Endometrial microvascular endothelial cells (primary cell): ENCODE data around the gene FNIP1. TPM values are rescaled to one million over a fixed set of nuclear protein-coding genes. Genes with fewer than 3 reads are reported as not detected.
"Not testable (repeated sequence)": the region's sequence is repeated elsewhere in the genome, so short reads cannot be mapped to it uniquely, and the experiment has no call there.

Source experiments
- in situ Hi-C: cut with HindIII; loops from 2 replicates; pipeline ENCODE4 v1.10.0; 2017; ENCODE audit warnings: low sequenced_read_pairs, low pct_unique_long_range_greater_than_20kb; ENCODE audit errors: inconsistent ontology term
- total RNA-seq: library from RNA; depleted of rRNA; stranded (reverse); fragments of >200 nt; gene quantifications from one replicate; pipeline ENCODE4 v1.2.3, GENCODE V29; 2015; ENCODE audit errors: inconsistent ontology term

The FNIP1 gene
- total RNA-seq, 1 donor from 2014 or later: 21.8 TPM

GRCh38 chr5:131718487-131719014 lies 78.3 kb downstream of the FNIP1 start:
- in situ Hi-C loops: no loop called here

- in situ Hi-C loops: not testable (repeated sequence)
Measured at GRCh38 chr5:131717164-131717563, 79.7 kb downstream of the FNIP1 start.

GRCh38 chr5:131716650-131717049 lies 80.2 kb downstream of the FNIP1 start:
- in situ Hi-C loops: no loop called here

- in situ Hi-C loops: no loop called here
Measured at GRCh38 chr5:131710391-131710790, 86.4 kb downstream of the FNIP1 start.

GRCh38 chr5:131709043-131709442 lies 87.8 kb downstream of the FNIP1 start:
- in situ Hi-C loops: no loop called here

GRCh38 chr5:131706281-131706680 lies 90.5 kb downstream of the FNIP1 start:
- in situ Hi-C loops: no loop called here

- in situ Hi-C loops: no loop called here
Measured at GRCh38 chr5:131694926-131695325, 101.9 kb downstream of the FNIP1 start.

- in situ Hi-C loops: no loop called here
Measured at GRCh38 chr5:131693894-131694293, 102.9 kb downstream of the FNIP1 start.

GRCh38 chr5:131685516-131686171 lies 111.2 kb downstream of the FNIP1 start:
- in situ Hi-C loops: no loop called here

GRCh38 chr5:131684595-131684994 lies 112.2 kb downstream of the FNIP1 start:
- in situ Hi-C loops: no loop called here

GRCh38 chr5:131684051-131684450 lies 112.8 kb downstream of the FNIP1 start:
- in situ Hi-C loops: no loop called here

- in situ Hi-C loops: no loop called here
Measured at GRCh38 chr5:131682826-131683225, 114.0 kb downstream of the FNIP1 start.

GRCh38 chr5:131682175-131682574 lies 114.6 kb downstream of the FNIP1 start:
- in situ Hi-C loops: no loop called here

GRCh38 chr5:131679911-131680310 lies 116.9 kb downstream of the FNIP1 start:
- in situ Hi-C loops: no loop called here

- in situ Hi-C loops: not testable (repeated sequence)
Measured at GRCh38 chr5:131678273-131678672, 118.5 kb downstream of the FNIP1 start.

GRCh38 chr5:131677115-131677514 lies 119.7 kb downstream of the FNIP1 start:
- in situ Hi-C loops: no loop called here

- in situ Hi-C loops: no loop called here
Measured at GRCh38 chr5:131672776-131673175, 124.0 kb downstream of the FNIP1 start.

GRCh38 chr5:131671994-131672655 lies 124.7 kb downstream of the FNIP1 start:
- in situ Hi-C loops: no loop called here

- in situ Hi-C loops: no loop called here
Measured at GRCh38 chr5:131671409-131671808, 125.4 kb downstream of the FNIP1 start.

- in situ Hi-C loops: no loop called here
Measured at GRCh38 chr5:131664929-131665328, 131.9 kb downstream of the FNIP1 start.
